Embryonic facial prominence (tissue), 1 donor: ENCODE results near the gene ZP2.
"Not testable (repeated sequence)": the region's sequence is repeated elsewhere in the genome, so short reads cannot be mapped to it uniquely, and the experiment has no call there.

Experiments used
- DNase-seq: peaks from one replicate; pipeline ENCODE4 v3.0.0-alpha.2; 2016; ENCODE audit errors: extremely low spot score

ZP2 gene

DNA sequence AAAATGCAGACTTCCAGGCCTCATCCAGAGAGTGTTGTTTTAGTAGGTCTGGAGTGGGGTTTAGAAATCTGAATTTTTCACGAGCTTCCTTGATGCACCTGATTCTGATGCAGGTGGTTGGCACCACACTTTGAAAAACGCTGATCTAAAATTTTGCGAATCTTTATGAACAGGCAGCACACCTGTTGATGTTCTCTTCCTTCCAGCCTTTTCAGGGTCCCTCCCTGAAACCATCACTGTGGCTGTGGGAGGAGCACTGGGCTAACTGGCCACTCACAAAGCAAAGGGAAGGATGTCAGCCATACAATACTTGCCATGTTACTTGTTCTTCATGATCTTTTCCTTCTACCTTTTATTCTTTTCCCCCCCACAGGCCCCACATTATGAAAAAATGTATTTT is 38.7 kb downstream of the ZP2 start:
- DNase-seq = no peak

GRCh38 chr16:21170116-21170515 is 41.3 kb downstream of the ZP2 start:
- not testable (repeated sequence) for DNase-seq

DNA sequence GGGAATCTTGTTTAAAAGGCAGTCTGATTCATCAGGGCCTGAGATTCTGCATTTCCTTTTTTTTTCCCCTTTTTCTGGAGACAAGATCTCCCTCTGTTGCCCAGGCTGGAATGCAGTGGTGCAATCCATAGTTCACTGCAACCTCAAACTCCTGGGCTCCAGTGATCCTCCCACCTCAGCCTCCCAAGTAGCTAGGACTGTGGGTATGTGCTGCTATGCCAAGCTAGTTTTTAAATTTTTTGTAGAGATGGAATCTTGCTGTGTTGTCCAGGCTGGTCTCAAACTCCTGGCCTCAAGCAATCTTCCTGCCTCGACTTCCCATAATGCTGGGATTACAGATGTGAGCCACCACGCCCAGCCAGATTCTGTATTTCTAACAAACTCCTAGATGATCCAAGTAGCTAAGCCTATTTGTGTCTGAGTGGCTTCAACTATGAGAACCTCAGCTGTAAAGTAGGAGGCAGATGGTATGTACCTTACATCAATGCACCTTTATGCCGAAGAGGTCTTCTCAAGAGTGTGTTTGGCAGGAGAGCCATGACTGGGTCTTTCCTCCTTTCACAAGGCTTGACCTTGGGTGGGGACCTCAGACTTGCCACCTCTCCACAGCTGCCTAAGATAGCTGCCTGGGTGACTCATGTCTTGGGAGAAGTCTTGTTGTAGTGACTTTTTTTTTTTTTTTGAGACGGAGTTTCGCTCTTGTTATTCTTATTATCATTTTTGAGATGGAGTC is 42.0 kb downstream of the ZP2 start:
- DNase-seq = no peak

GRCh38 chr16:21167929-21168602 is 43.3 kb downstream of the ZP2 start:
- no peak for DNase-seq

DNA sequence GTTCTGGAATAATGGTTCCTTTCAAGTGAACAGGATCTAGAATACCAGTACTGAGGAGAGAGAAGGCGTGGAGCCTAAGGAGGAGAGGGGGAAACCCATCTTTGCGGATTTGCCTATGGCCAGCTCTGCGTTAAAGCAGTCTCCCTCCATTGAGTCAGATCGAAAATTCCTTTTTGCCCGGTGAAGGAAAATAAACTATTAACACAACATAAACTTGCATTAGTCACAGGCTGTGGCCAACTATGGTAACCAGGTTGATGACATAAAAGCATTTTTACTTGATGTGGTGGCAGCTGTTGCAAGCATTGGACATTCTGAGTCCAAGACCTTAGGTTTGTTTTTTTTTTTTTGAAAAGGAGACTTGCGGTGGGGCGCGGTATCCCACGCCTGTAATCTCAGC is 44.0 kb downstream of the ZP2 start:
- DNase-seq = no peak

DNA sequence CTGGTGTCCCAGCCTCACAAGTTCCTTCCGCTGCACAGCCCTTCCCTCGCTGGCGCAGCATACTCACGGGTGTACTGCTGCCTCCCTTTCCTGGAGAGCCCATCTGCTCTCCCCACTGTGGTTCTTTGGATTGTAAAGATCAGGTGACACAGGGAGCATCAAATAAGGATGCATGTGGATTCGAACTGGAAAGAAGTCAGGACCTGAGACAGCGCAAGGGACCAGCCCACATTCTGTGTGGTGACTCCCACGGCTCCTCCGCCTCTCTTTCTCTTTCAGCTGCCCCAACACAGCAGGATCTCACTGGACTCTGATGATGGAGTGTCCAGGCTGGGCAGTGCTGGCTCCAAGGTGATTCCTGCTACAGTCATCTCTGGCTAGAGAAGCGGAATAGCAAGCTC is 44.8 kb downstream of the ZP2 start:
- DNase-seq = no peak

DNA sequence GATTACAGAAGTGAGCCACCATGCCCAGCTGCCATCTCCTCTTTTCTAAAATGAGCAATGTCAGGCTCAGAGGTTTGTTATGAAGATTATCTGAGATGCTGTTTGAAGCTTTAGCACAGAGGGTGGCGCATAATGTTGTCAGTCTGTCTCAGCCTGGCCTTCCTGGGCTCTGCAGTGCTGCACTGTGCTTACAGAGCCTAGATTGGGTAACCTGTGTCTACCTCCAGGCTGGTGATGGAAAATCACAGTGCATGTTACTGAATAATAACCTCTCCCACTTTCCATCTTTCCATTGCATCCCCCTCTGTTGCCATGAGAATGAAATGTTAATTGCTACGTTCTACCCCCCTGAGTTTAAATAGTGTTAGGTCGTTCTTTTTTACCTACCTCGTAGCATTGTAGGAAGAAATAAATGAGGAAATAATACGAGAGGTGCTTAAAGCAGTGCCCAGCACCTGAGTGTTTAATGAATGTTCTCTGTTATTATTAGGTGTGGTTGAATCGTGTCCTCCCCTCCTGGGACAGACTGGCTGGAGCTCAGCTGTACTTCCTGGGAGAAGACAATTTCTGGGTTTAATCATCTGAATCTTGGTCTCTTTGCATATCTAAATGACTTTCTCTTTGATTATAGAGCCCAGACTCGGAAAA is 46.7 kb downstream of the ZP2 start:
- DNase-seq = no peak

DNA sequence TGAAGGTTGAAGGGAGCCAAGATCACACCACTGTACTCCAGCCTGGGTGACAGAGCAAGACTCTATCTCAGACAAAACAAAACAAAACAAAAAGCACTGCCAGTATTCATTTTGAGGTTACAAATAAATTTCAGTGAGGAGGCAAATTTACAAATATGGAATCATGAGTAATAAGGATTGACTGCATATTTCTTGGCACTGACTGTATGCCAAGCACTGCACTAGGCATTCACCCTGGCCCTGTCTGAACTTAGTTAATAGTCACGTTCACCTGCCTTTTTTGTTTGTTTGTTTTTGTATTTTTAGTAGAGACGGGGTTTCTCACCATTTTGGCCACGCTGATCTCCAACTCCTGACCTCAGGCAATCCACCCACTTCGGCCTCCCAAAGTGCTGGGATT is 47.8 kb downstream of the ZP2 start:
- no peak for DNase-seq

DNA sequence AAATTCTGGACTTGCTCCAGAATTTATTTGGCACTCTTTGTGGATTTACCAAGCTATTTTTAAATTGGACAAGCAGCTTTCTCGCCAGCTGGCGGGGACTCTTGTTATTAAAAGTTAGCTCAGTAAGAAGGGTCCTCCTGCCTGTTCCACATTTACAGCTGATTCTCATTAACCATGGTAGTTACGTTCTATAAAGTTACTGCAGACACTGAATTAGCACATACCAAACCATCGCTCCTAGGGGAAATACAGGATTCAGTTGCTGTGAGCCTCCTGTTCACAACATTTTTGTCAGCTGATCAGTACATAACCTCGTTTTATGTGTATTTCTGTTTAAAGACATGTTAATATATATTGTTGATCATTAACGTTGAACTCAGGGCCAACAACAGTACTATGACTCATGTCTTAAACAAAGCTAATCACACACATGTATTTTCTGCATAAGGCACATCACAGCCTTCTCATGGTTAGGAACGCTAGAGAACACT is 48.7 kb downstream of the ZP2 start:
- DNase-seq = peak; percentile 47

DNA sequence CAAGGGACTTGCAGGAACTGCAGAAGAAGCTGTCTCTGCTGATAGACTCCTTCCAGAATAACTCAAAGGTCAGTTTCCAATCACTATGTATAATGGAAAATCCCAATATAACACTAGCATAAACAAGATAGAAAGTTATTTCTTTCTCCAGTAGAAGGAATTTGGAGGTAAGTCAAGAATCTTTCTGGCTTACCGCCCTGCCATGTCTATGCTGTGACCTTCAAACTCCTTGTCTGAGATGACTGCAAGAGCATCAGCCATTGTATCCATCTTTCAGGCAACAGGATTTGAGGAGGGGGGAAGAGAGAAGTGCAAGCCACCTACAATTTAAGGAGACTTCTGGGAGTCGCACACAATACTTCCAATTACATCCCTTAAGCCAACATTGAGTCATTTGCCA is 50.2 kb downstream of the ZP2 start:
- no peak for DNase-seq

- DNase-seq = no peak
These were observed 51.1 kb downstream of the ZP2 start for GRCh38 chr16:21160276-21160675.

GRCh38 chr16:21159281-21159951 is 52.0 kb downstream of the ZP2 start:
- no peak for DNase-seq

DNA sequence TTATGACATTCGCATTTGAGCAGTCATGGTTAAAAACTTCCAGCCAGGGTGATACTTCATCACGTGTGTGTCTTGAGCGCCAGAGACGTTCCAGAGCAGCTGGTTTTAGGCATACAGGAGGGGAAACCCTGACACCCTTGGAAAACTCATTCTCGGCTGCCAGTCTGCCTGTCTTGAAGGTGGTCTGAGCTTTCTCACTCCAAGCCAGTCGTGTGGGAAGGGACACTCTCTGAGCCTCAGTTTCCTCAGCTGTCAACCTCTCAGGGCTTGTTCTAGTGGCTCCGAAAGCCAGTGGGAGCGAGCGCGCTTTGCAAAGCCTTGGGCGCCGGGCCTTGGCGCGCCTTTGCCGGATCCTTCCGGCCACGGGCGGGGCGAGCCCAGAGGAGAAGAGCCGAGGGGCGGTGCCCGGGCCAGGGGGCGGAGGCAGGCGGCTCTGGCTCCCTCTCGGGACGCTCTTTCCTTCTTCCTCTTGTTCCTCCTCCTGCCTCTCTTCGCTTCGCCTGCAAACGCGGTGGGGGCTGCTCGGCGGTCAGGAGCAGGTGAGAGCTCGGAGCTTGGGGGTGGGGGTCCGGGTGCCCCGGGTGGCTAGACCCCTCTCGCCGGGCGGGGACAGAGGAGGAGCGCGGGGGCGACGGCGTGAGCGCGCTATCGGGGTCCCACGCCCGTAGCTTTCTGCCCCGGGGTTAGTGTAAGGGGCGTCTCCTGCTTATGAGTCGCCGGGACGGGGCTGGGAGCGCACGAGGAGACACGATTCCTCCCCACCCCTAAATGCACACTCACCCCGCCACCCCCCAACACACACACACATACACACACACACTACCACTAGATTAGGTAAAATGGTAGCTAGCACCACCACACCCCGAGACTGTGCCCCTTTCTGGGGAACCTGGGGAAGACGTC is 52.9 kb downstream of the ZP2 start, which contains the start of gene LDAF1:
Gene LDAF1 (plus strand): TSS at position 467 of the 903 bp plus-strand sequence. CDS start 2,509 bp downstream, outside the sequence.
- DNase-seq = no peak

DNA sequence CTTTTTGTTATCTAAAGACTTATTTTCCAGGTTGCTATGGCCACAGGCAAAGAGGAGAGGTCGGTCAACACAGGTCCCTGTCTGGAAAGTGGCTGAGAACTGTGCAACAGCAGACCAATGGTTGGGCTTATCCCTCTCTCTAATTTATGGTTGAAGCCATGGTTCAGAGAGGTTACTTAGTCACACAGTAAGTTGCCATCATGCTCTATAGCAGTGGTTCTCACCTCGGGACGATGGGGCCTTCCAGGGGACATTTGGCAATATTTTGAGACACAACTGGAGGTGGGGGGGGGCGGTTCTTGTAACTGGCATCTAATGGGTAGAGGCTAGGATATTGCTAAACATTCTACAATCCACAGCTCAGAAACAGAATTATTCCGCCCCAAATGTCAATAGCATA is 53.7 kb downstream of the ZP2 start:
- DNase-seq = no peak

DNA sequence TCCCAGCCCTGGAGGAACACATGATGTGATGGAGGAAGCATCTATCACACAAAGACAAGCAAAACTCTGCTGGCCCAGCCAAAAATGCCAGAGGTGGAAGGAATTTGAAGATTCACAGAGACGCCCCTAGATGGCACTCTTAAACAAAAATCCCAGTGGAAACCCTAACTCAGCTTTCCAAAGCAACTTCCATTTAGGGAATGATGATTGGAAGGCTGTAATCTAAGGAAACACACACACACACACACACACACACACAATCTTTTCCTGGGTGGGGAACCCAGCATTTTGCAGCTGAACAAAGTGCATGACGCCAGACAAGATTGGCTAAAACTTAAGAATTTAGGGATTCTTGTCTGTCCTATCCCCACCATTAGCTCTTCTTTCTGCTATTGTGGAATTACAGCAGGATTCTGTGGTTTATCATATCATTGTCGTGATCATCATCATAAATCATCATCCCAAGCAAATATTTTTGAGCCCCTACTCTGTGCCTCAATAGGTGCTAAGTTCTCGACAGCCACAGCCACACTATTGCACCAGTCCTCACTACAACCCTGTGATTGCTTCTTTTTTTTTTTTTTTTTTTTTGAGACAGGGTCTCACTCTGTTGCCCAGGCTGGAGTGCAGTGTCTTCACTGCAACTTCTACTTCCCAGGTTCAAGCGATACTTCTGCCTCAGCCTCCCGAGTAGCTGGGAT is 54.5 kb downstream of the ZP2 start:
- DNase-seq = peak; percentile 67

GRCh38 chr16:21156011-21156410 is 55.4 kb downstream of the ZP2 start:
- not testable (repeated sequence) for DNase-seq

GRCh38 chr16:21153124-21153729 is 58.1 kb downstream of the ZP2 start:
- DNase-seq = not testable (repeated sequence)

DNA sequence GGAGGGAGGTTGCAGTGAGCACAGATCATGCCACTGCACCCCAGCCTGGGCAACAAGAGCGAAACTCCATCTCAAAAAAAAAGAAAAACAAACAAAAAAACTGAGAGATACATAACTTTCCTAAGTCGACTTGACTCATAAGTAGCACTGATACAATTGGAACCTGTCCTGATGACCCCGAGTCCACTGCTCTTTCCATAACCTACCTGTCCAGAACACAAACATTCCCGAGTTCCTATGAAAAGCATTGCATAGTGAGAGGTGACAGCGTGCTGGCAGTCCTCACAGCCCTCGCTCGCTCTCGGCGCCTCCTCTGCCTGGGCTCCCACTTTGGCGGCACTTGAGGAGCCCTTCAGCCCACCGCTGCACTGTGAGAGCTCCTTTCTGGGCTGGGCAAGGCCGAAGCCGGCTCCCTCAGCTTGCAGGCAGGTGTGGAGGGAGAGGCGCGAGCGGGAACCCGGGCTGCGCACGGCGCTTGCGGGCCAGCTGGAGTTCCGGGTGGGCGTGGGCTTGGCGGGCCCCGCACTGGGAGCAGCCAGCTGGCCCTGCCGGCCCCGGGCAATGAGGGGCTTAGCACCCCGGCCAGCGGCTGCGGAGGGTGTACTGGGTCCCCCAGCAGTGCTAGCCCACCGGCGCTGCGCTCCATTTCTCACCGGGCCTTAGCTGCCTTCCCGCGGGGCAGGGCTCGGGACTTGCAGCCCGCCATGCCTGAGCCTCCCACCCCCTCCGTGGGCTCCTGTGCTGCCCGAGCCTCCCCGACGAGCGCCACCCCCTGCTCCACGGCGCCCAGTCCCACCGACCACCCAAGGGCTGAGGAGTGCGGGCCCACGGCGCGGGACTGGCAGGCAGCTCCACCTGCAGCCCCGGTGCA is 59.0 kb downstream of the ZP2 start:
- DNase-seq = not testable (repeated sequence)
